Left lung (tissue), 10 donors: ENCODE measurements around the gene FNDC3B. TPM values are rescaled to one million over a fixed set of nuclear protein-coding genes. Genes with fewer than 3 reads are reported as not detected.

ENCODE experiments used
- ATAC-seq: fragments of 200-7000 bp; cut with Tn5 transposase; one replicate; pipeline ENCODE4 v1.9.1; 2020; ENCODE audit warnings: moderate library complexity
- DNase-seq, 4 donors: peaks; one replicate each; pipeline ENCODE4 v3.0.0-alpha.2; 2013 to 2020
- H3K27ac ChIP-seq, 2 donors: fragments of 200-600 bp; sonication (generic) in 1 of 2; one replicate each; pipeline versions ENCODE4 v1.5.0 to v1.8.0; 2020 to 2021
- H3K27me3 ChIP-seq, 2 donors: fragments of 200-600 bp; sonication (generic) in 1 of 2; one replicate each; pipeline versions ENCODE4 v1.5.0 to v1.8.0; 2020 to 2021
- H3K36me3 ChIP-seq, 2 donors: fragments of 200-600 bp; sonication (generic) in 1 of 2; one replicate each; pipeline versions ENCODE4 v1.5.0 to v1.8.0; 2020 to 2021
- H3K4me1 ChIP-seq, 2 donors: fragments of 200-600 bp; one replicate each; pipeline ENCODE4 v1.8.0; 2021
- H3K4me3 ChIP-seq, 2 donors: fragments of 200-600 bp; sonication (generic) in 1 of 2; one replicate each; pipeline versions ENCODE4 v1.5.0 to v1.8.0; 2020 to 2021; ENCODE audit warnings: mild to moderate bottlenecking in 1 of 2
- H3K9me3 ChIP-seq, 2 donors: fragments of 200-600 bp; sonication (generic) in 1 of 2; one replicate each; pipeline versions ENCODE4 v1.5.0 to v1.8.0; 2020 to 2021
- intact Hi-C, 2 donors: fragments of 100-400 bp; cut with DNase I; formaldehyde crosslinking; loops; one replicate each; pipeline versions ENCODE4 v1.11.2 to v1.14.2; 2022
- polyA plus RNA-seq, 6 donors: library from polyadenylated mRNA; unstranded; fragments of 120-200 nt; gene quantifications; one replicate each; pipeline ENCODE4 v1.2.1, GENCODE V29; 2013; ENCODE audit not compliant: insufficient read length in 6 of 6
- total RNA-seq, 2 donors: library from RNA; stranded (reverse); fragmentation: NEBNext Ultra II Directional; extraction: Animal tissue kit (Norgen Biotek cat#: 25700); gene quantifications; one replicate each; pipeline ENCODE4 v1.2.1, GENCODE V29; 2021
- TF ChIP-seq, protein P1 (sequence below), 2 donors: fragments of 200-600 bp; sonication (generic) in 1 of 2; IDR thresholded peaks; one replicate each; pipeline versions ENCODE4 v1.5.0 to v1.8.0; 2021; ENCODE audit warnings: antibody characterized with exemption in 2 of 2
- donor health status: DM: no; HTN: yes; CAD: no.
- donor health status: DM: no; HTN: no; CAD: no.

FNDC3B gene
- total and polyA plus RNA-seq, 8 donors: 35.2 to 185 (median 42.3) TPM

DNA sequence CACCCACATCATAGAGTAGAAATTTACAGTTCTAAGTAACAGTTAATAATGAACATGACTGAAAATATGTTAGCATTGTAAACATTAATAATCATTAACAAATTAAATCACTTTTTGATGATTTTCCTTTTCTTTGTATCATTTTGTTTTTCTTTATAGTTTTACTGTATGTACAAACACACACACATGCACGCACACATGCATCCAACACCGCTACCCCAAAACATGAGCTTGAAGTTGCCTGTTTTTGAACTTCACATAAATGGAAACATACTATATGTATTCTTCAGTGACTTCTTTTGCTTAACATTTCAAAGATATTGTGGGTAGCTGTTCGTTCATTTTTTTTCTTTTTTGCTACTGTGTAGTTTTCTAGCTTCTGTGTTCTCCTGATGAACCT, 123.9 kb downstream of the FNDC3B start:
- Histone ChIP-seq H3K4me3 (no peak overlapping the region), H3K36me3 (no peaks in the 10 kb centered on the region), H3K27me3 (no peaks in the 10 kb centered on the region), H3K9me3 (no peaks in the 10 kb centered on the region), H3K27ac (no peak overlapping the region), H3K4me1 (peaks cover 15 to 49% of the 10 kb centered on the region in 2 donors)
- TF ChIP-seq, protein P1, sequence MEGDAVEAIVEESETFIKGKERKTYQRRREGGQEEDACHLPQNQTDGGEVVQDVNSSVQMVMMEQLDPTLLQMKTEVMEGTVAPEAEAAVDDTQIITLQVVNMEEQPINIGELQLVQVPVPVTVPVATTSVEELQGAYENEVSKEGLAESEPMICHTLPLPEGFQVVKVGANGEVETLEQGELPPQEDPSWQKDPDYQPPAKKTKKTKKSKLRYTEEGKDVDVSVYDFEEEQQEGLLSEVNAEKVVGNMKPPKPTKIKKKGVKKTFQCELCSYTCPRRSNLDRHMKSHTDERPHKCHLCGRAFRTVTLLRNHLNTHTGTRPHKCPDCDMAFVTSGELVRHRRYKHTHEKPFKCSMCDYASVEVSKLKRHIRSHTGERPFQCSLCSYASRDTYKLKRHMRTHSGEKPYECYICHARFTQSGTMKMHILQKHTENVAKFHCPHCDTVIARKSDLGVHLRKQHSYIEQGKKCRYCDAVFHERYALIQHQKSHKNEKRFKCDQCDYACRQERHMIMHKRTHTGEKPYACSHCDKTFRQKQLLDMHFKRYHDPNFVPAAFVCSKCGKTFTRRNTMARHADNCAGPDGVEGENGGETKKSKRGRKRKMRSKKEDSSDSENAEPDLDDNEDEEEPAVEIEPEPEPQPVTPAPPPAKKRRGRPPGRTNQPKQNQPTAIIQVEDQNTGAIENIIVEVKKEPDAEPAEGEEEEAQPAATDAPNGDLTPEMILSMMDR (IDR thresholded peaks at IDR 0.05): no peak
- no peak for DNase-seq
- no peak for ATAC-seq
- intact Hi-C loops: no loop called here

- H3K9me3 ChIP-seq: no peaks in the 10 kb centered on the region
- intact Hi-C loops: no loop called here
- peaks cover 11 to 49% of the 10 kb centered on the region in 2 donors for H3K4me1 ChIP-seq
These were observed 125.4 kb downstream of the FNDC3B start for GRCh38 chr3:172164620-172165362.

GRCh38 chr3:172166261-172166660, 126.9 kb downstream of the FNDC3B start:
- Histone ChIP-seq H3K4me3 (no peak overlapping the region), H3K27ac (no peak overlapping the region), H3K27me3 (no peaks in the 10 kb centered on the region), H3K4me1 (peaks cover 6 to 48% of the 10 kb centered on the region in 2 donors), H3K9me3 (no peaks in the 10 kb centered on the region), H3K36me3 (peaks cover 0 to 14% of the 10 kb centered on the region in 2 donors)
- intact Hi-C loops: no loop called here
- TF ChIP-seq, protein P1 (IDR thresholded peaks at IDR 0.05): no peak
- DNase-seq (no peak), ATAC-seq (no peak)

More at GRCh38 chr3:172164620-172165362, 125.4 kb downstream of the FNDC3B start:
- no peaks in the 10 kb centered on the region for H3K27me3 ChIP-seq
- H3K27ac ChIP-seq: no peak overlapping the region
- TF ChIP-seq, protein P1 (IDR thresholded peaks at IDR 0.05): no peak
- no peak for ATAC-seq
- DNase-seq: no peak
- H3K4me3 ChIP-seq: no peak overlapping the region
- peaks cover 0 to 6% of the 10 kb centered on the region in 2 donors for H3K36me3 ChIP-seq

GRCh38 chr3:172166890-172167289, 127.5 kb downstream of the FNDC3B start:
- no peaks in the 10 kb centered on the region for H3K27me3 ChIP-seq
- no peak overlapping the region for H3K27ac ChIP-seq
- H3K4me1 ChIP-seq: peaks cover 6 to 51% of the 10 kb centered on the region in 2 donors
- TF ChIP-seq, protein P1 (IDR thresholded peaks at IDR 0.05): no peak
- ATAC-seq (no peak), DNase-seq (no peak)
- H3K9me3 ChIP-seq: no peaks in the 10 kb centered on the region
- intact Hi-C loops: no loop called here
- H3K36me3 ChIP-seq: peaks cover 0 to 14% of the 10 kb centered on the region in 2 donors
- no peak overlapping the region for H3K4me3 ChIP-seq

GRCh38 chr3:172167892-172168648, 128.7 kb downstream of the FNDC3B start:
- no peak for ATAC-seq
- no peak overlapping the region for H3K4me3 ChIP-seq
- H3K9me3 ChIP-seq: no peaks in the 10 kb centered on the region
- TF ChIP-seq, protein P1 (IDR thresholded peaks at IDR 0.05): no peak
- intact Hi-C loops: no loop called here
- H3K27me3 ChIP-seq: no peaks in the 10 kb centered on the region
- no peak for DNase-seq
- peaks cover 0 to 14% of the 10 kb centered on the region in 2 donors for H3K36me3 ChIP-seq
- peaks cover 6 to 56% of the 10 kb centered on the region in 2 donors for H3K4me1 ChIP-seq
- H3K27ac ChIP-seq: no peak overlapping the region
